Right lobe of liver (tissue), 4 donors: ENCODE results near the gene C2CD2L.

Experiments
- CTCF ChIP-seq, 4 donors: fragments of 200-600 bp in 3 of 4; fragments of 450-650 bp in 1 of 4; IDR thresholded peaks; one replicate each; pipeline versions ENCODE4 v1.5.1 to v1.8.0; 2016 to 2022; ENCODE audit warnings: antibody characterized with exemption in 4 of 4, mild to moderate bottlenecking in 2 of 4
- POLR2A ChIP-seq: fragments of 450-650 bp; IDR thresholded peaks from one replicate; pipeline ENCODE4 v1.6.1; 2017; ENCODE audit warnings: antibody characterized with exemption, mild to moderate bottlenecking
- donor health status: DM: no; HTN: no; CAD: no.
- donor health status: DM: no; HTN: no; CAD: no.
- donor health status: DM: no; HTN: yes; CAD: no.

DNA sequence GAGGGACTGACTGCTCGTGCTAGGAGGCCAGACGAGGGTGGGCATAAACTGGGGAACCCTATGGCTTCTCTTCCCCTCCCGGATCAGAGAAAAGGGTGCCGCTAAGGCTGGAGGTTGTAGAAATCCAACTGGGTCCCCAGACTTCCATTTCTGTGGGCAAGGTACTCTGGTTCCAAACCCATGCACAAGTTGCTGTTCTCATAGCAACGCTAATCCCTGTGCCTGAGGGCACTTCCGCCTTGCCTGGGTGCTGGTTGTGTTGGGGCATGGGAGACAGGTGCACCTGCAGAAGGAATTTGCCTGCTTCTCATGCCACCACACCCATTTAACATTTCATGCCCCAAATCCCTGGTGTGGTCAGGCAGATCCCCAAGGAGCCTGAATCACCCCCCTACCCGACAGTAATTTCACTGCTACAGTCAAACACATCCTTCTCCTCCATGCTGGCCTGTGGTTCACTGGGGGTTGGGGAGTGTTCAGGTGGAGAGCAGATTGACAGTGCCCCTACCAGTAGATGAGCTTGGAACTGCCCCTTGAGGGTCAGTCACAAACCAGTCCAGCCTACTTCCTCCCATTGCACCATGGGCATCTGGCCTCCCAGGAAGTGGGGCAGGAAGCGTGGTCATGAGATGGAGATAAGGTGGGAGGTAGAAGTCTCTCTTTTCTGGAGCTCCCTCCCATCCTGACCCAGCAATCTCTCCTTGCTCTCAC, 1.2 kb downstream of the C2CD2L start:
- TF ChIP-seq CTCF (IDR thresholded peaks at IDR 0.05) (no peak), POLR2A (no peak)
